HG03457 (cell line): Measurements from ENCODE around the gene SFI1.
"Not testable (repeated sequence)": the region's sequence is repeated elsewhere in the genome, so short reads cannot be mapped to it uniquely, and the experiment has no call there.

Experiments used
- ATAC-seq: cut with Tn5 transposase; IDR thresholded peaks from one replicate; pipeline ENCODE4 v1.9.1; 2021; ENCODE audit warnings: moderate number of reproducible peaks; ENCODE audit not compliant: unreplicated experiment

SFI1 gene

DNA sequence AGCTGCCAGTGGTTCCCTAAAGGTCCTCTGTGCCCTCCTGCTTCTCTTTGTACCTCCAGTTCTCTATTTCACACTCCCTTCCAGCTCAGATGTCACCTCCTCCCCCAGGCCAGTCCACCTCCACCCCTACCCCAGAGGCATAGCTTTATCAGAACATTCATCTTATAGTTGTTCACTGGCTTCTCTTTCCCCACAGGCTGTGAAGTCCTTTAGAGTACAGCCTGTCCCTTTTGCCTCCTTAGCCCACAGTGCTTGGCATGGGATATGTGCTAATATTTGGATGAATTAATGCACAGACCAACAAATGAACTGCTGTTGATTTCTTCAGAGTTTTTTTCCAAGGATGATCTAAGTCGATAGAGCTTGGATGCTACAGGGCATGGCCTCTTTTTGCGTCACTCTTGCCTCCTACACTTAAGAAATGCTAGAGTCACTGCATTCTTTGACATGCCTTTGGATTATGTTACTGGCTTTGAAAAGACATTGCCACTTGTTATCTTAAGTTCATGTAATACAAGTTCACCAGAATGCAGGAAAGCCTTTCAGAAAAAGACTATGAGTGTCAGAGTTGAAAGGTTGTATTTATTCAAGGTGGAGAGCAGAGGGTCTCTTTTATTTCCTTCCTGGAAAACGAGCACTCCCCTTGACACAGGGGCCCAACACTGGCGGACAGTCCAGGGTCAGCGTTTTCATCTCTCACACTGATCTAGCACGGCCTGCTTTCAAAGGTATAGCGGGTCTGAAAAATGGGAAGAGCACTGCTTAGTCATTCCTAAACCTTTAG lies 90.0 kb downstream of the SFI1 start:
- no peak for ATAC-seq

DNA sequence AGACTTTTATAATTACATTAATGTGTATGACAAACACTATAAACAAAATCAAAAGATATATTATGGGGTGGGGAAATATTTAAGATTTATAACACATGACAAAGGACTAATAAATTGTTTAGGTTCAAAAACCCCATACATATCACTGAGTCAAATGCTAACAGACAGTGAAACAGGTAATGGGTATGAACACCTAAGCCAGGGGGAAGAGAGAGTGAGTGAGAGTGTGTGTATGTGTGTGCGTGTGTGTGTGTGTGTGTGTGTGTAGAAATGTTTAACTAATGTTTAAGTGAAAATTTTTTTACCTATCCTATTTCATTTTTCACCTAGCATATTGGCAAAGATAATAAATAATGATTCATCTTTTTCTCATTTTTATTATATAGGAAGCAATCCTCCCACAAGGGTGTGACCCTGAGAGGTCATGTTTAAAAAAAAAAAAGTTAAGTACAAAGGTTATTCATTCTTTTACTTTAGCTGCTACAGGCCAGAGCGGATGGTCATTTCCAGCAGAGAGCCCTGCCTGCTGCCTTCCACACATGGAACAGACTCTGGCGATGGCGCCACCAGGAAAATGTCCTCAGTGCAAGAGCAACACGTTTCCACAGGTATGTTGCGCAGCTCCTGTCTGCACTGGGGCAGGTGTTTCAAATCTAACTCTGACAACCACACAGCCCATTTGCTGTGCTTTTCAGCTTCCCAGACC lies 92.8 kb downstream of the SFI1 start:
- no peak for ATAC-seq

DNA sequence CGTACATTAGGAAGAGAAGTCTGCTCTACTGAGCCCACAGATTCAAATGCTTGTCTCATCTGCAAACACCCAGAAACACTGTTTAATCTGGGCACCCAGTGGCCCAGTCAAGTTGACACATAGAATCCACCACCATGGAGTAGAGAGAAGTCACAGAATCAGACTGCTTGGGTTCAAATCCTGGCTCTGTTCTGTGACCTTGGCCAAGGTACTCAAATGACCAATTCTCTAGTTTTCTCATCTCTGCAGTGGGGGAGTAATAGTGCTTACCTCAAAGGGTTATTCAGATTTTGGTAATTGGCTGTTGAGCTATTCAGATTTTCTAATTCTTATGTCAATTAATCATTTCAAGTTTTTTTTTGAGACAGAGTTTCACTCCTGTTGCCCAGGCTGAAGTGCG lies 93.8 kb downstream of the SFI1 start:
- ATAC-seq = not testable (repeated sequence)

DNA sequence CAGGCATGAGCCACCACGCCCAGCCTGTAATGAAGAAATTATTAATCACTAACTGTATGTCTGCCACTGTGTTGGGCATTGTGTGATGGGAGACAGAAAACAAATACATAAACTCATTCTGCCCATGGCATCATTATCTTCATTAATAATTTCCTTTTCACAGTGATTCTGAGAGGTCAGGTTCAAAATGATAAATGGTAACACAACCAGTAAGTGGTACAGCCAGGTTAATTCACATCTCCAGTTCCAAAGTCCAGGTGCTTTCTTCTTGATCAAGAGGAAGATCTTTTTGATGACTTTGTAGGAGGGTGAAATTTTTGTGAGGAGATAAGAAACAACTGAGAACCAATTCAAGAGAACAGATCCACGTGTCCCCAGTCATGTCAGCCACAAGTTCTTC lies 98.9 kb downstream of the SFI1 start:
- ATAC-seq = no peak

DNA sequence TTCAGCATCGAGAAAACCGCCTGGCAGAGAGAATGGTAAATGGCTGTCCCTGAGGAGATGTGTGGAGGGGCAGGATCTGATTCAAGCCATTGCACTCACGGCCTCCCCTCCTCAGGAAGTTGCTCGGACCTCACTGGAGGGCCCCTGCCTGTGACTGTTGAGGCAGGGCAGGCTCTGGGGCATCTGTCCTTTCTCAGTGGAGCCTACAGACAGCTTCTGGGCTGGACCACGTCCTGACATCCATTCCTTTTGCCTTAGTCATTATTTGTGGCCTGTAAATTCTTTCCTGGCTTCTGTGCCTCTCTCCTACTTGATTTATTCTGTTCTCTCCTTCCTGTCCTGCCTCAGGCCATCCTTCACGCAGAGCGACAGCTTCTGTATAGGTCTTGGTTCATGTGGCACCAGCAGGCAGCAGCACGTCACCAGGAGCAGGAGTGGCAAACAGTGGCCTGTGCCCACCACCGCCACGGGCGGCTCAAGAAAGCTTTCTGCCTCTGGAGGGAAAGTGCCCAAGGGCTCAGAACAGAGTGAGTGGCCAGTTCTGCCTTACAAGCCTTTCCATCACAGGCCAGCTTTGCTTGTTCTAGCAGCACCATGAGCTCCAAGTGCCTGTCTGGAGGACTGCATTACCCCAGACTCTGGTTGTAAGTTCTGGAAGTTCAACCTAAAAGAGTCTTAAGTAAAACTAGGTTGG lies 106.1 kb downstream of the SFI1 start:
- ATAC-seq = no peak

DNA sequence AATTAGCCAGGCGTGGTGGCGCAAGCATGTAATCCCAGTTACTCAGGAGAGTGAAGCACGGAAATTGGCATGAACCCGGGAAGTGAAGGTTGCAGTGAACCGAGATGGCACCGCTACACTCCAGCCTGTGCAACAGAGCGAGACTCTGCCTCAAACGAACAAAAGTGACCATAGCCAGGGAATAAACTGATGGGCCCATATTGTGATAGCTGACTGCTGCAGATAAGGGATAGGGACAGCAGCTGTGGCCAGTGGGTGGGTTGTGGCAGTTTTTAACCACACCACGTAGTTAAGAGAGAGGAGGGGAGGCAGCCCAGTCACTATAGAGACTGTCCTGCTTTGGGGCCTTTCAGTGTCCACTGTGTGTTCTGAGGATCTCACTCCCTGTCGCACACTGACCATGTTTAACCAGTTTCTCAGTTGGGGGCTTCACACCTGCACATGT lies 106.8 kb downstream of the SFI1 start:
- no peak for ATAC-seq

DNA sequence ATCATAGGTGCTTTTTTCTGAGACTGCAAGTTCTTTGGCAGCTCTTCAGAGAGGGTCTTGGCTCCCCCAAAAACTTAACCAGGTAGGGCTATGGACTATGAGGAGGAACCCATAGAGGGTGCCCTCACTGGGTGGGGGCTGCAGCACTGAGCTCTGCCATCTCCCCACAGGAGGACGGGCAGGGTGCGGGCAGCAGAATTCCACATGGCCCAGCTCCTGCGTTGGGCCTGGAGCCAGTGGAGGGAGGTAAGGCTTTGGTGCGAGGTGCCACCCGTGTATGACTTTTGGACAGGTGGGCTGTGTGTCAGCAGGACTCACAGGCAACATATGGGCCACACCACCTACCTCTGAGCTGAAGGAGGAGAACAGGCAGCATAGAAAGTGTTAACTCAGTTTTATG lies 107.2 kb downstream of the SFI1 start:
- no peak for ATAC-seq

DNA sequence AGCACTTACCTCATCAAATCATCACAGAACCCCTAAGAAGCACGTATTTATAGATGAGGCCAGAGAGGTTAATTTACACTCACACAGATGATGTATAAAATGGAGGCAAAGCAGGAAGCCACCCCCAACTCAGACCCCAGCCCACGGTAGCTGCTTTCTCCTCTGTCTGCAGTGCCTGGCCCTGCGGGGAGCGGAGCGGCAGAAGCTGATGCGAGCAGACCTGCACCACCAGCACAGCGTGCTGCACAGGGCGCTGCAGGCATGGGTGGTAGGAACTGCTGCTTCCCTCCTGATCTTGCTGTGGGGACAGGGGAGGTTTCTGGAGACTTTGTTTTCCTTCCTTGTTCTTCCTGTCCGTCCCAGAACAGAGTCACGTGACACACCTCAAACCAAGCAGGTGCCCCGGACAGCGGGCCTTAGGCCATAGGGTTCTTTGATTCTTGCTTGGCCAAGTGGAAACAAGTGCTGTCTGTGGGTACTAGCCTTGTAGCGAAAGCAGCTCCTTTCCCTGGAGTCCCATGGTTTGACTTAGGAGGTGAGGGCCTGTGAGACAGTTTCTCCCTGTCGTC lies 107.9 kb downstream of the SFI1 start:
- ATAC-seq = no peak

DNA sequence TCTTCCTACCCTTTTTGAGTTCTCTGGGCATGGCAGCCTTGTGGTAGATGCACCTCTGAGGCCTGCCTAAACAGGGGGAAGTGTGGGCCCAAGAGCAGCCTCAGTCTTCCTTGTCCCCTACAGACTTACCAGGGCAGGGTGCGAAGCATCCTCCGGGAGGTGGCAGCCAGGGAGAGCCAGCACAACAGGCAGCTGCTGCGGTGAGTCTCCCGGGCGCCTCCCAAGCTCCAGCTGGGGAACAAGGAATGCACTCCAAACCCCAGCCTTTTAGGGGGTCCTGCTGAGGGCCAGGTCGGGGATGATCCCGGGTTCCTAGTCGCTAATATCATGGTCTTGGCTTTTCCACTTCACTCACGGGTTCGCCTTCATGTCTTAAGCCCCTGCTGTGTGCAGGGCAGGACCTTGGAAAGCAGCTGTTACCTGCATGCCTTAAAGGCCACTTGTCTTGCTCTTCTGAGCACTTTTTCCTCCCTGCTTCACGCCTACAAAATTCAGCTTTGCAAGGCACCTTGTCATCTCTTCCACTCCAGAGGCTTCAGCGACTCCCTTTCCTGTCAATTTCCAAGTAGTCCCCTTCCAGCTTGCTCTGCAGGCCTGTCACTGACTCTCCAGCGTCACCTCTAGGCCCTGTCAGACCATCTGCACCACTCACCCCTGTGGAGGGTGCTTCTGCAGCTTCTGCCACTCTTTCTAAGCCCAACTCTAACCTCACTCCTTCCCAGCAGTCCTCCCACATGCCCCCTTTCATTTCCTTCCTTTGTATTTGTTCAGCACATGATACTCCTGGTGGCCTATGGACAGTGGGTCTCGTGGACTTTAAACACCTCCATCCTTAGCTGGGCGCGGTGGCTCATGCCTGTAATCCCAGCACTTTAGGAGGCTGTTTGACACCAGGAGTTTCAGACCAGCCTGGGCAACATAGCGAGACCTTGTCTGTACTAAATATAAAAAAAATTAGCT lies 108.7 kb downstream of the SFI1 start:
- no peak for ATAC-seq

DNA sequence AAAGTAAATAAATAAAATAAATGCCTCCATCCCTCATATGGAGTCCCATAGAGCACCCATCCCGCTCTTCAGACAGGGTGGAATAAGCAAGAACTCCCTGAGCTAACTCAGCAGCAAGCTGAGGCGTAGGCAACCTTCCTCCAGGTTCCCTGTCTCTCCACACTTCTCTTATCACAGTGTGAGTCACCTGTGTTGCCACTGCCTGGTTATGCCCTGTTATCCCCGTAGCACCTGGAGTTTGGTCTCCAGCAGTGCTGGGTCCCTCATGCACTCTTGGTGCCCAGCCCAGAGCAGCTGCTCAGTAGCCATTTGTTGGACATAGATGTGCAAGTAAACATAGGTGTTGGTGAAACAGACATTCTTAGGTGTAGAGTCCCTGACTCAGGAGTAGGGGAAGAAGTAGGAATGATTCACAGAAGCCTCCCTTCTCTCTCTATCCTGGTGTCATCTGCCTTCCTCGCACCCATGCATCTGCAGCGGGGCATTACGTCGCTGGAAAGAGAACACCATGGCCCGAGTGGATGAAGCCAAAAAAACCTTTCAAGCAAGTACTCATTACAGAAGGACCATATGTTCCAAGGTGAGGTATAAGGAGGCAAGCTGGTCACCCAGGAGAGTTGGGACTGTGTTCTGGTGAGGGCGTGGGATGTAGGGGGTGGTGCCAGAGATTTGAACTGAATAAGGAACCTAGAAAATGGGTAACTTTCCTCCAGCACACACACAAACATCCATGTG lies 109.7 kb downstream of the SFI1 start:
- ATAC-seq = no peak

DNA sequence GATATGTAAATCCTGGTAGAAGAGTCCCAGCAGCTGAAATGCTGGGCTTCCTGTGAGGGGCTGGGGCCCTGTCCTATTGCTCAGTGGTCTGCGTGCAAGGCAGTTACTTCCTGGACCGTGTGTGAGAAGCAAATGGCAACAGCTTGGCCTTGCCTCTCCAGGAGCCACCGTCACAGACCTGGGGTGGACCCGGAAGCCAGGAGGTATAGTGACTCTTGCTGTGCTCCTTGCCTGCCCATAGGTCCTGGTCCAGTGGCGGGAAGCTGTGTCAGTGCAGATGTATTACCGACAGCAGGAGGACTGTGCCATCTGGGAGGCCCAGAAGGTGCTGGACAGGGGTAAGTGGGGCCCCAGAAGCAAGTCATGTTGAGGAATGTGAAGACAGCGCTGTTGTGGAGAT lies 111.4 kb downstream of the SFI1 start:
- no peak for ATAC-seq

DNA sequence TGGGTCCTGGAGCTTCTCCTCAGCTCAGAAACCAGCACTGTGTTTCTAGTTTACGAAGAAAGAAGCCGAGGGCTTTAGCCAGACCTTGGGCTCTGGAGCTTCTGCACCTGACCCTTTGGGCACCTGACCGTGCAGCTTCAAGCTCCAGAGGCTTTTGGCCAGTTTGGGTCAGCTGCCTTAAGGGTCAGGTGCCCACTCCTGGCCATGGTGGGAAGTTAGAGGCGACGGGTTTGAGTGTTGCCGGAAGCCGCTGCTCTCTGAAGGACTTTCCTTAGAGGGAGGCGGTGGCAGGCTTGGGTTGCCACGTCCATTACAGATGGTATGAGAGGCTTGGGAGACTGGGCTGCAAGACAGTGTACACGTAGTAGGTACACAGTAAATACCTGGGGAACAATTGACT lies 113.4 kb downstream of the SFI1 start:
- no peak for ATAC-seq

DNA sequence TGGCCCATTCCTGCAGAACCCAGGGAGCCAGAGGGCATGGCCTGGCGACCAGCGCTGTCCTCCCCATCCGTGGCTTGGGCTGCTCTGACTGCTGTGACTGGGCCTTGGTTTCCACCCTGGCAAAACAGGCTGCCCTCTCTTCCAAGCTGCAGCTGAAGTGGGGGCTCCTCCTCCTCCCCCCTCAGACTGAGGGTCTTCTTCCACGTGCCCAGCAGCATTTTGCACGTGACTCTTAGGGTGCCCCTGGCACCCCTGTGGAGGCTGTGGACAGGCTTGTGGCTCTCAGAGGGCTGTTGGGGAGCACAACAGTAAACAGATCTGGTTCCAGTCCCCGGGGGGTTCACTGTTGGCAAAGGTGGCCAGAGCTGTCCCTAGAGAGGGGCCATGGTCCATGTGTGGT lies 114.3 kb downstream of the SFI1 start:
- ATAC-seq = no peak

DNA sequence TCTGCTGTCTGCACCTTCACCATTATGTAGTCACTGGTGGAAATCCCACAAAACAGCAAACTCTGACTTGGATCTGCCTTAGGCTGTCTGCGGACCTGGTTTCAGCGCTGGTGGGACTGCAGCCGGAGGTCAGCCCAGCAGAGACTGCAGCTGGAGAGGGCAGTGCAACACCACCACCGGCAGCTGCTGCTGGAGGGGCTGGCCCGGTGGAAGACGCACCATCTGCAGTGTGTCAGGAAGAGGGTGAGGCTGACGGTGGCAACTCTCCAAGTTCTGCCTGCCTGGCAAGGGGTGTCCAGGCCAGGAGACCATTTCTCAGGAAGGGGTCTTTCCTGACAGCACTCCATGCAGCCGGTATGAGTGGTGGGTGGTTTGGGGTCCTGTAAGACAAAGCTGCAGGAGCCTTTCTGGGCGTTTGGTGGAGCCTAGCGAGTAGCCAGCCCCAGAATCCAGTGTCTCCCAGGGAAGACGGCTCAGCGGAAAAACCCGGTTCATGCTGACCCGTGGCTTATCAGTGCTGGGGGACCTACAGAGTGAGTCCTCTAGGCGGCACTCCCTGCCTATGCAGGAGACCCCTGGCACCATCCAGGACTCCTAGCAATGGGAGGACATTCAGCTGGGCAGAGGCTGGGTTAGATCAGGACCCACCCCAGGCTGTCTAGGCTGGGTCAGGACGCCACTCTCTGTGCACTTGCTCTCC lies 114.9 kb downstream of the SFI1 start:
- ATAC-seq = no peak

DNA sequence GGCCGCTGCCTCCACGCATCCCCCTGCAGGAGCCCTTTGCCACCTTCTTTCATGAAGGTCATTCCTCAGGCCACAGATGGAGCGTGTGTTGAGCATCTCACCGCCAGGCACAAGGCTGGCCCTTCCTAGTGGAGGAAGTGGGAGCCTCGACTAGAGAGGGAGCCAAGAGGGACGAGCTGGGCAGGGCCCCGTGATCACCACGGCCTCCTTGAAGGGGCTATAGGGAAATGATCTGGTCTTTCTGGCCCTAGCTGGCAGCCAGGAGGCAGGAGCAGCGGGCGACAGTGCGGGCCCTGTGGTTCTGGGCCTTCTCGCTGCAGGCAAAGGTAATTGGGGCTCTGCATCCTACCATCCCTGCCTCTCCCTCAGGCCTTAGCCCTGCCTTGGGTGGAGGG lies 116.6 kb downstream of the SFI1 start:
- no peak for ATAC-seq

DNA sequence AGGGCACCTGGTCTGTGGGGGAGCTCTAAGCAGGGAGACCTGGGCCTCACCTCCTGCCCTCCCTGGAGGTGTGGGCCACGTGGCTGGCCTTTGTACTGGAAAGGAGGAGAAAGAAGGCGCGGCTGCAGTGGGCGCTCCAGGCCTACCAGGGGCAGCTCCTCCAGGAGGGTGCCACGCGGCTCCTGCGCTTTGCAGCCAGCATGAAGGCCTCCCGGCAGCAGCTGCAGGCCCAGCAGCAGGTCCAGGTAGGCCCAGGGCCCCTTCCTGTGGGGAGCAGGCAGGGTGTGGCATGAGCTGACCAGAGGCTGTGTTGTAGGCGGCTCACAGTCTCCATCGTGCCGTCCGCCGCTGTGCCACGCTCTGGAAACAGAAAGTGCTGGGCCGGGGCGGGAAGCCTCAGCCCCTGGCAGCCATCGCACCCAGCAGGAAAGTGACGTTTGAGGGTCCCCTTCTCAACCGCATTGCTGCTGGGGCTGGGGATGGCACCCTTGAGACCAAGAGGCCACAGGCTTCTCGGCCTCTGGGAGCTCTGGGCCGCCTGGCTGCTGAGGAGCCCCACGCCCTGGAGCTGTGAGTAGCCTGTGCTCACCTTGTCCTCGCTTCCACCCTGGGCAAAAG lies 117.1 kb downstream of the SFI1 start:
- ATAC-seq = no peak

DNA sequence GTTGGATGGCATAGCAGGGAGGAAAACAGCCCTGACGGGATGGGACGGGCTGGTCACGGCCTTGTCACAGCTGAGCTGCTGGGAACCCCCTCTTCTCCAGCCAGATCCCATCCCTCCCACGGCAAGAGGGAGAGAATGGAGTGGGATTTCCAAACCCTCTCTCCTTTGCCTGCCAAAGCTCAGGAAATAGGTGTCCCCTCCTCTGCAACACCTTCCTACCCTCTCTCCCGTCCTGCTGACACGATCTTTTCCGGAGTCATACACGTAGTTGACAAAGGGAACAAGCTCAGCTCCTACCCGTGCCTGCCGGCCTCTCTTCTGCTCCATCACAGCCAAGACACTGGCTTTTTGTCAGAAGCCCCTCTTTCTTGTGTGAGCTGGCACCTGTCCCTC lies 117.6 kb downstream of the SFI1 start:
- ATAC-seq = no peak

DNA sequence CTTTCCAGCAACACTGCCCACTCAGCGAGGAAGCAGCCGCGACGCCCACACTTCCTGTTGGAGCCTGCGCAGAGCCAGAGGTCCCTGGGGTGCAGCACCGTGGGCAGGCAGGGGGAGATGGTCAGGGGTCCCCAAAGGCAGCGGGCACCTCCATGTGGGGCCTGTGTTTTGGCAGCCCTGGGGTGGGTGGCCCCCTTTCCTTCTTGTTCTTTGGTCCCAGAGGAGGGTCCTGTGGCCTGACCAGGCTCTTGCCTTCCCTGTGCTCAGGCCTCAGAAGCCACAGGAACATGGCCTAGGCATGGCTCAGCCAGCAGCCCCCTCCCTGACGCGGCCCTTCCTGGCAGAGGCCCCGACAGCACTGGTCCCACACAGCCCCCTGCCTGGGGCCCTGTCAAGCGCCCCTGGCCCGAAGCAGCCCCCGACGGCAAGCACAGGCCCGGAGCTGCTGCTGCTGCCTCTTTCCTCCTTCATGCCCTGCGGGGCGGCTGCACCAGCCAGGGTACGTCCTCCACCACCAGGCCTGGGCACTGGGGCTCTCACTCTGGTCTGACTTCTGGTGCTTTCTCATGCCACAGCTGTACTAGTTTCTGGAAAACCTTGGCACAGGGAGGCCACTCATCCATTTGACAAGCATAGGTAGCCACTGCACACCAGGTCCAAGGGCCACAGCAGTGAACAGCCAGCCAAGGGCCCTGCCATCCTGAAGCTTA lies 118.6 kb downstream of the SFI1 start:
- no peak for ATAC-seq
